Measurements from ENCODE around the gene HSBP1.
A peak's percentile ranks its signal among the peaks of the same experiment; 100 is the strongest.

Gene HSBP1

GRCh38 chr16:83807710-83808572 lies at the start of gene HSBP1:
TSS of gene HSBP1 (plus strand) at chr16:83807978. CDS start at chr16:83808077, 99 bp downstream.
- peak; percentile 91 for DNase-seq (ENCODE audit: low spot score)

DNA sequence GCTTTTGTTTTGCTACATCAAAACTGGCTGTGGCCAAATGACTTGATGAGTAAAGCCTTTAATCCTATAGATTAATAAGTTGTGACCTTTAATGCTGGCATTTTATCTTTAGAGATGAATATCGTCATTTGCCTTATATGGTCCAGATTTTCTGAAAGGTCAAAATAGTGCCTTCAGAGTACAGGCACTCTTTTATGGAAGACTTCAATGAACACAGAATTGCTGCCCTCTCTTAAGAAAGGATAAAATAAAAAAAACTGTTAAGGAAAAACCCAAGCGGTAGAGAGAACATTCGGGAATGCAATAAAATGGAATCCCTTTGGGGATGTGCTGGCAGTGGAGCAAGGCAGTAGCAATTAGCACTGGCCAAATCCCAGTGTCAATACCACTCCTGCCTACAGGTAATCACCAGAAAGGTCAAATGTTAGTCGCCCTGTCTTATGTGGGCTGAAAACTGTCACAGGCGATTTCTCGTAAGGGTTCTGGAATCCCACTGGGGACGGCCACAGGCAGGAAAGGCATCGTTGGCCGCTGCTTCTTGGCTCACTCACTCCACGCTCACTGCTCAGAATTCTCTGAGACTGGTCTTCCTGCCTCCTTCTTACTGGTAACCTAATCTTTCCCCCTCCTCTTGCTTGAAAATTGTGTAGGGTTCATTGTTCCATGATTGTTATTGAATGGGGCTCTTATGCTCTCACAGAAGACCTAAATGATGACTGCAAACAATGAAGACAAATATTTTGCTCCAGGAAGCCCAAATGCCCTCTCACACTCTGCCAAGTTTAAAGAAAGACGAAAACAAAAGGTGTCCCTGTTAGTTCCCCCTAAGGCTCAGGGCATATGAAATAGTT lies 45.4 kb upstream of the HSBP1 start:
- DNase-seq (ENCODE audit: low spot score), result peak; percentile 40

- no peak for DNase-seq (ENCODE audit: low spot score)
Measured at GRCh38 chr16:83762992-83763358, 44.8 kb upstream of the HSBP1 start.

DNA sequence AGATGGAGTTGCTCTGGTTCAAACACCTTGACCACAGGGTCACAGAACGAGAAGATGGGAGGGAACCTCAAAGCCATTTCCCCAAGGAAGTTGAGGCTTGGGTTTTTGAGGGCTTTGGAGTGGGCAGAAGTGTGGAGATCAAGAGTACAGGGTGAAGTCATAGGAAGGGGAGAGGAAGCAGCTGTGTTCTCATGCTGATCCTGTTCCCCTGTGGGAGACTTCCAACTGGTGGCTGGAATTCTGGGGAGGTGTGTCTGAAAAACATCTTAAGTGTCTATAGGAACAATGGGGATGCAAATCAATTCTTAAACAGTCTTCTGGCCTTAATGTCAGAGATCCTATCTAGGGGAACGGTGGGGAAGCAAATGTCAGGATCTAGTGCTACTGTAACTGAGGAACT lies 38.8 kb upstream of the HSBP1 start:
- DNase-seq (ENCODE audit: low spot score), result no peak

- DNase-seq (ENCODE audit: low spot score), result no peak
Measured at GRCh38 chr16:83769397-83770008, 38.3 kb upstream of the HSBP1 start.

GRCh38 chr16:83771306-83771942 lies 36.4 kb upstream of the HSBP1 start:
- peak; percentile 70 for DNase-seq (ENCODE audit: low spot score)

DNA sequence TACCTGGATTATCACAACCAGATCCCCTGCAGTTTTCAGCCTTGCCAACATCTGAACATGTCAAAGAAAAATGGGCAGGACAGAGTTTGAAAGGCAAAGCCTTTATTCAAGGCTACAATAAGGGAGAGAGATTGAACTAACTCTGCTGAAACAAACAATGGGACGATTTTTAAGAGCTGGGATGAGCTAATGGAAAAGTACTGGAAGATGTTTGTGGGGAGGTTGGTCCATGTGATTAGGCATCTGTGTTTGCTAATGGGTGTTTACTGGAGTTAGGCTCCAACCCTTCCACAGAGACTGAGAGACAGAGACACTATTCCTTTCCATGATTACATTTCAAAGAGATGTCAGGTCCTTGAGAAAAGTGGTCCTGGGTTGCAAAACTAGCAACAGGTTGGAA lies 35.0 kb upstream of the HSBP1 start:
- DNase-seq (ENCODE audit: low spot score), result peak; percentile 90

- DNase-seq (ENCODE audit: low spot score), result no peak
Measured at GRCh38 chr16:83774066-83774465, 33.7 kb upstream of the HSBP1 start.

GRCh38 chr16:83776944-83777343 lies 30.8 kb upstream of the HSBP1 start:
- no peak for DNase-seq (ENCODE audit: low spot score)

DNA sequence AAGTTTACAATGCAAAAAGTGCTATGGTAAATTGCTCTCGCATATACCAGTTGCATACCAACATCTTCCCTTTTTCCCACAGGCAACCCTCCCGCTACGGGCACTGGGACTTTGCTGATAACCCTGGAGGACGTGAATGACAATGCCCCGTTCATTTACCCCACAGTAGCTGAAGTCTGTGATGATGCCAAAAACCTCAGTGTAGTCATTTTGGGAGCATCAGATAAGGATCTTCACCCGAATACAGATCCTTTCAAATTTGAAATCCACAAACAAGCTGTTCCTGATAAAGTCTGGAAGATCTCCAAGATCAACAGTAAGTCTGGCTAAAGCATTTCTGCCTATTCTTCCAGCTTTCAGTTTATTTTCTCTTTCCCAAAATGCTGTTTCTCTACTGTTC lies 27.9 kb upstream of the HSBP1 start:
- DNase-seq (ENCODE audit: low spot score), result peak; percentile 64

GRCh38 chr16:83785455-83785854 lies 22.3 kb upstream of the HSBP1 start:
- no peak for DNase-seq (ENCODE audit: low spot score)

DNA sequence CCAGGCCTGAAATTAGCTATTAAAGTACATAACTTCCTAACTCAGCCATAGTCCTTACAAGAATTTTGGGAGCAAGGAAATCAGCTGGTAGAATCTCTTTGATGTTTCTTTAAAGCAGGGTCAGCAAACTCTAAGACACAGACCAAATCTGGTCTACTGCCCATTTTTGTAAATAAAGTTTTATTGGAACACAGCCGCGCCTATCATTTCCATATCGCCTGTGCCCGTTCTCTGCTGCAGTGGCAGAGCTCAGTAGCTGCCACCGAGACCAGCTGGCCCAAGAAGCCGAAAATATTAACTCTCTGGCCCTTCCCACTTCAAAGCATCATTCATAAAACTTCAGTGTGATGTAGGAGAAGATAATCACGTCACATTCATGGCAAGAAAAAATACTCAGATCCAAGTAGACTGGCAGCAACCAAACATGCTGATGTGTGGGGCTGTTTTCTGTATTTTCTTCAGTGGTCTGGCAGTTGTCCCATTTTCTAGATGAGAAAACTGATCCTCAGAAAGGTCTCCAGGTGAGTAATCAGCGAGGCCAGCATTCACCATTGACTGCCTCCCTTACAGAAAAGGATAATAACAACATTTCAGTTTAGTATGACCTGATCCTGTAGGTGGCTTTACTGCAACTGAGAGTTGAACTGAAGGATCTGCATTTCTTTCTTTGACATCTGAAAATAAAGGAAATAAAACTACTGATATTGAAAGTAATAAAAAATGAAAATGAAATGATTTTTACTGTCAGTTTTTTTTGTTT lies 18.0 kb upstream of the HSBP1 start:
- no peak for DNase-seq (ENCODE audit: low spot score)

DNA sequence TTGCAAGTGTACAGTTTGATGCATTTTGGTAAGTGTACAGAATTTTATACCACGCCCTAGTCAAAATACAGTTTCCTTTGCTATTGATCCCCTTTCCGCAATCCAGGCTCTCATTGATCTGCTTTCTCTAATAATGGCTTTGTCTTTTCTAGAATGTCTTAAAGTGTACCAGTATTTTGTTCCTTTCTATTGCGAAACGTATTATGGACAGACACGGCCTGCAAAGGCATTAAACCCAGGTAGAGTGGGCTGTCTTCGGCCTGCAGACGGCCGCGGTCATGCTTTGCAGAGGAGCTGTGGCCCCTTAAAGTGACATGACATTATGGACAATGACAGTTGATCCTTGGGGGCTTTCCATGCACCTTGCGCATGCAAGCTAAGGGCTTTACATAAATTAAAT lies 15.9 kb upstream of the HSBP1 start:
- no peak for DNase-seq (ENCODE audit: low spot score)

DNA sequence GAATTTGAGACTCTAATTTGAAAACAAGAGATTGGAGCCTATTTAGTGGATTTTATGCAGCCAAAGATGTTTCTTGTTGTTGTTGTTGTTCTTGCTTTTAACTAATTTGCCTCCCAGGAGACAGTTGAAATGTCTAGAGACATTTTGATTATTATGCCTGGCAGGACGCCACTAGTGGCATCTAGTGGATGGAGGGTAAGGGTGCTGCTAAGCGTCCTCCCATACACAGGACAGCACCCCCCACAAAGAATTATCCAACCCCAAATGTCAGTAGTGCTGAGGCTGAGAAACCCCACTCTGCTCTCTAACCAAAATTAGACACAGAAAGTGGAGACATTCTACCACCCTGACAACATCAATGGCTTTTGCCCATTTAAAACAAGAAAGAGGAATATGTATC lies 15.4 kb upstream of the HSBP1 start:
- no peak for DNase-seq (ENCODE audit: low spot score)

DNA sequence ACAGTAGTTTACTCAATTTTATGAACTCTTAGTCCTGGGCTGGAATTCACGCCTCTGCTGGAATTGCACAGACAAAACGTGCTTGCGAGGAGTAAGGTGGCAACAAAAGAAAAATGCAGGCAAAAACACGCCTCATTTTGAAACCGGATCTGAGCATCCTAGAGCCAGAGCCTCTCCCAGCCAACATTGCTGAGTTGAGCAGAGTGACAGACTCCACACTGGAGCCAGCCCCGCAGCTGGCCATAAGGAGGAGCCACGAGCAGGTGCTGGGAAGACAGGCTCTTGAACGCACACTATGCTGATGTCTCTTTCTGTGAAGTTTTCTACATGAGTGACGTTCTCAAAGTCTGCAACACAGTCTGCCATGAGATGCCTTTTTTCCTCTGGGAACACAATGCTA lies 14.6 kb upstream of the HSBP1 start:
- no peak for DNase-seq (ENCODE audit: low spot score)

DNA sequence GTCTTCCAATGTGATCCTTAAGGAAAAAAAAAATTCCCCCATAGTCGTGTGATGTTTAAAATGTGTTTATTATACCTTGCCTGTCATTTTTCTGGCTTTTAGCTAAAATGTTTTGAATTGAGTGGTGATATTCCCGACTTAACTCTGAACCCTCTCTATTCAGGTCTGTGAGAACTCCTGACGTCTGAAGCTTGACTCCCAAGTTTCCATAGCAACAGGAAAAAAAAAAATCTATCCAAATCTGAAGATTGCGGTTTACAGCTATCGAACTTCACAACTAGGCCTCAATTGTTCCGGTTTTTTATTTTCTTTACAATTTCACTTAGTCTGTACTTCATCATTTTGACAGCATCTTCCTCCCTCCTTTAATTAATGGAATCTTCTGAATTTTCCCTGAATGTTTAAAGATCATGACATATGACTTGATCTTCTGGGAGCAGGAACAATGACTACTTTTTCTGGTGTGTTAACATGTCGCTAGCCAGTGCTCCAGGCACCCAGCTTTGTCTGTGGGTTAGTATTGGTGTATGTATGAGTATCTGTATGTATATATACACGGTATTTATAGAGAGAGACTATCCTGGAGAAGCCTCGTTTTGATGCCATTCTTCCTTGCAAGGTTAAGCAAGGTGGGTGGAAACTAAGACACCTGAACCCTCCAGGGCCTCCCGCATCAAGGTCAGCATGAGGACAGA lies 12.8 kb upstream of the HSBP1 start:
- DNase-seq (ENCODE audit: low spot score), result no peak

DNA sequence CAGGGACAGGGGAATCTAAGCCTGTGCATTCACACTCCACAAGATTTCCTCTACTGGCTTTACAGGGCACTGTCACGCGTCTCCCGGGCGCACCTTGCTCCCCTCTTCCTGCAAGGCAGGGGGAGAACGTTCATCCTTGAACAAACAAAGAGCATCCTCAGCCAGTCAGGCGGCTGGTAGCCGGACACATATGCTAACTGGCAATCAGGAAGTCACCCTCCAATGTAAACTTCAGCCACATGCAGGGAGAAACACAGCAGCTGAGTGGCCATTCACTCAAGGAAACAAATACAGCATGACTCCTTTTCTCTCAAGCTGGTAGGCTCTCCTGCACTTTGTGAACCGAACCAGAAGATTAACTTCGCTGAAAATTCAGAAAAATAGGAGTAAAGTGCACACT lies 10.8 kb upstream of the HSBP1 start:
- no peak for DNase-seq (ENCODE audit: low spot score)

- DNase-seq (ENCODE audit: low spot score), result no peak
Measured at GRCh38 chr16:83799336-83799735, 8.4 kb upstream of the HSBP1 start.

DNA sequence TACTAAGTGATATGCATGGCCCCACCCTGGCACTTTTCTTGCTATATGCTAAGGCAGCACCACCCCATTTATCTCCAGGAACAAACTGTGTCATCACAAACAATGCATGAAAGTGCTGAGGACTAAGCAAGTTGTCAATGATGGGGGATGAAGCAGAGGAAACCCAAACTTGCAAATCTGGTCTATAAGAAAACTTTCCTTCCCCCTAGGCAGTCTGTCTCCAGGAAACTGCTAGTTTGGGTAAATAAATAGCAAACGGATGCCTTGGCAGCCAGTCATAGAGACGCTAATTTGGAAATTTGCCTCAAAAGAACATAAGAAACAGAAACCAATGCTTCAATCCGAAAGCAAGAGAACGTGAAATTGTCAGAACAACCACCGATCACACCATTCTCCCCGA lies 5.6 kb upstream of the HSBP1 start:
- no peak for DNase-seq (ENCODE audit: low spot score)

- DNase-seq (ENCODE audit: low spot score), result no peak
Measured at GRCh38 chr16:83802554-83803205, 5.1 kb upstream of the HSBP1 start.

All from Ammon's horn (tissue), 1 donor.